Activated CD4-positive, CD25-positive, alpha-beta regulatory T cell treated with anti-CD3 and anti-CD28 coated beads, Interleukin-2, amount 50 U/mL, for 72 hours (primary cell): ENCODE results near the gene NPEPL1.

ENCODE experiments used
- DNase-seq: peaks from one replicate; pipeline ENCODE4 v3.0.0; 2021

Gene NPEPL1

GRCh38 chr20:58702161-58702510 is 9.5 kb downstream of the NPEPL1 start:
- DNase-seq = no peak

GRCh38 chr20:58702859-58703648 is 10.5 kb downstream of the NPEPL1 start:
- no peak for DNase-seq

- DNase-seq = no peak
Observed at GRCh38 chr20:58703765-58704371, 11.3 kb downstream of the NPEPL1 start.

GRCh38 chr20:58705208-58705926 is 12.8 kb downstream of the NPEPL1 start:
- no peak for DNase-seq

- no peak for DNase-seq
Observed at GRCh38 chr20:58706150-58706892, 13.7 kb downstream of the NPEPL1 start.

- DNase-seq = peak; percentile 29
Observed at GRCh38 chr20:58706975-58707681, 14.5 kb downstream of the NPEPL1 start.

GRCh38 chr20:58707770-58708169 is 15.2 kb downstream of the NPEPL1 start:
- no peak for DNase-seq

- DNase-seq = peak; percentile 23
Observed at GRCh38 chr20:58708246-58708931, 15.8 kb downstream of the NPEPL1 start.

GRCh38 chr20:58709013-58709702 is 16.6 kb downstream of the NPEPL1 start:
- no peak for DNase-seq

- DNase-seq = no peak
Observed at GRCh38 chr20:58709703-58710039, 17.1 kb downstream of the NPEPL1 start.

GRCh38 chr20:58710481-58711265 is 18.1 kb downstream of the NPEPL1 start:
- peak; percentile 27 for DNase-seq

GRCh38 chr20:58711266-58712051 is 18.9 kb downstream of the NPEPL1 start:
- peak; percentile 23 for DNase-seq

- DNase-seq = peak; percentile 30
Observed at GRCh38 chr20:58712151-58712791, 19.7 kb downstream of the NPEPL1 start.

GRCh38 chr20:58712806-58713731 is 20.5 kb downstream of the NPEPL1 start:
- no peak for DNase-seq

GRCh38 chr20:58713801-58714339 is 21.3 kb downstream of the NPEPL1 start:
- DNase-seq = peak; percentile 28

- DNase-seq = peak; percentile 22
Observed at GRCh38 chr20:58714340-58714922, 21.8 kb downstream of the NPEPL1 start.

- no peak for DNase-seq
Observed at GRCh38 chr20:58714923-58715351, 22.3 kb downstream of the NPEPL1 start.
